ENCODE results near the gene DCUN1D4.

Gene DCUN1D4

GRCh38 chr4:51830156-51830720 lies 12.7 kb upstream of the DCUN1D4 start:
- no peaks in the 10 kb centered on the region for H3K9me3 ChIP-seq (ENCODE audit: control insufficient read depth, insufficient read depth, low read length)
- no peaks in the 10 kb centered on the region for H3K79me2 ChIP-seq (ENCODE audit: control insufficient read depth, low read length)
- H3K36me3 ChIP-seq (ENCODE audit: control insufficient read depth, low read length), result no peaks in the 10 kb centered on the region
- H3K4me3 ChIP-seq (ENCODE audit: low read length), result no peak overlapping the region
- H3F3A ChIP-seq (ENCODE audit: control insufficient read depth, insufficient read depth), result no peaks in the 10 kb centered on the region
- no peaks in the 10 kb centered on the region for H3K4me1 ChIP-seq (ENCODE audit: control insufficient read depth, low read length)
- no peak overlapping the region for H3K27ac ChIP-seq (ENCODE audit: low read depth, low read length)
- H4K20me1 ChIP-seq (ENCODE audit: control insufficient read depth, insufficient read depth, low read depth, low read length), result no peaks in the 10 kb centered on the region
- TF ChIP-seq, protein P1, sequence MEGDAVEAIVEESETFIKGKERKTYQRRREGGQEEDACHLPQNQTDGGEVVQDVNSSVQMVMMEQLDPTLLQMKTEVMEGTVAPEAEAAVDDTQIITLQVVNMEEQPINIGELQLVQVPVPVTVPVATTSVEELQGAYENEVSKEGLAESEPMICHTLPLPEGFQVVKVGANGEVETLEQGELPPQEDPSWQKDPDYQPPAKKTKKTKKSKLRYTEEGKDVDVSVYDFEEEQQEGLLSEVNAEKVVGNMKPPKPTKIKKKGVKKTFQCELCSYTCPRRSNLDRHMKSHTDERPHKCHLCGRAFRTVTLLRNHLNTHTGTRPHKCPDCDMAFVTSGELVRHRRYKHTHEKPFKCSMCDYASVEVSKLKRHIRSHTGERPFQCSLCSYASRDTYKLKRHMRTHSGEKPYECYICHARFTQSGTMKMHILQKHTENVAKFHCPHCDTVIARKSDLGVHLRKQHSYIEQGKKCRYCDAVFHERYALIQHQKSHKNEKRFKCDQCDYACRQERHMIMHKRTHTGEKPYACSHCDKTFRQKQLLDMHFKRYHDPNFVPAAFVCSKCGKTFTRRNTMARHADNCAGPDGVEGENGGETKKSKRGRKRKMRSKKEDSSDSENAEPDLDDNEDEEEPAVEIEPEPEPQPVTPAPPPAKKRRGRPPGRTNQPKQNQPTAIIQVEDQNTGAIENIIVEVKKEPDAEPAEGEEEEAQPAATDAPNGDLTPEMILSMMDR (IDR thresholded peaks at IDR 0.05; ENCODE audit: low read depth, low read length, poor library complexity, severe bottlenecking), result no peak
- TF ChIP-seq EZH2phosphoT487 (IDR thresholded peaks at IDR 0.05; ENCODE audit: borderline replicate concordance, low read length), result no peak
- H3K27me3 ChIP-seq (ENCODE audit: control insufficient read depth, low read length), result no peaks in the 10 kb centered on the region; the same call in 1 of the 2 replicates
- H3K9me2 ChIP-seq (replicated peaks; ENCODE audit: control insufficient read depth, low read length), result no peaks in the 10 kb centered on the region
- H3K4me2 ChIP-seq (ENCODE audit: low read length), result no peak overlapping the region

DNA sequence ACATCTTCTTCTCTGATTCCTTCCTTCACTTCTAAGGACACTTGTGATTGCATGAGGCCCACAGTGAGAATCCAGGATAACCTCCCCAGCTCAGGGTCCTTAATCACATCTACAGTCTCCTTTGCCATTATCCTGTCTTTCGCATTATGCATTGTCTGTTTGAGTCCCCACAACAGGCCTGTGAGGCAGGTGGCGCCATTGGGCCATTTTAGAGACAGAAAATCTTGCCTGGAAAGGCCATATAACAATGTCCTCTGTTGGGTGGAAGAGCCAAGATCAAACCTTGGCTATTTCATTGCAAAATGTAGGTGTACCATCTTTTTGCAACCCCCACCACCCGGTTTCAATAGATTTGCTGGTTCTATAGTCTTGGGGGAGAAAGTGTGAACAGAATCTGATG lies 11.8 kb upstream of the DCUN1D4 start:
- no peaks in the 10 kb centered on the region for H4K20me1 ChIP-seq (ENCODE audit: control insufficient read depth, insufficient read depth, low read depth, low read length)
- H3K9me3 ChIP-seq (ENCODE audit: control insufficient read depth, insufficient read depth, low read length), result no peaks in the 10 kb centered on the region
- H3K9me2 ChIP-seq (replicated peaks; ENCODE audit: control insufficient read depth, low read length), result no peaks in the 10 kb centered on the region
- no peak overlapping the region for H3K27ac ChIP-seq (ENCODE audit: low read depth, low read length)
- H3K36me3 ChIP-seq (ENCODE audit: control insufficient read depth, low read length), result no peaks in the 10 kb centered on the region
- no peaks in the 10 kb centered on the region for H3F3A ChIP-seq (ENCODE audit: control insufficient read depth, insufficient read depth)
- no peaks in the 10 kb centered on the region; the same call in 1 of the 2 replicates for H3K27me3 ChIP-seq (ENCODE audit: control insufficient read depth, low read length)
- no peak overlapping the region for H3K4me2 ChIP-seq (ENCODE audit: low read length)
- TF ChIP-seq EZH2phosphoT487 (IDR thresholded peaks at IDR 0.05; ENCODE audit: borderline replicate concordance, low read length), result no peak
- TF ChIP-seq, protein P1 (IDR thresholded peaks at IDR 0.05; ENCODE audit: low read depth, low read length, poor library complexity, severe bottlenecking), result peak; percentile 83
- no peaks in the 10 kb centered on the region for H3K79me2 ChIP-seq (ENCODE audit: control insufficient read depth, low read length)
- H3K4me1 ChIP-seq (ENCODE audit: control insufficient read depth, low read length), result no peaks in the 10 kb centered on the region
- no peak overlapping the region for H3K4me3 ChIP-seq (ENCODE audit: low read length)

DNA sequence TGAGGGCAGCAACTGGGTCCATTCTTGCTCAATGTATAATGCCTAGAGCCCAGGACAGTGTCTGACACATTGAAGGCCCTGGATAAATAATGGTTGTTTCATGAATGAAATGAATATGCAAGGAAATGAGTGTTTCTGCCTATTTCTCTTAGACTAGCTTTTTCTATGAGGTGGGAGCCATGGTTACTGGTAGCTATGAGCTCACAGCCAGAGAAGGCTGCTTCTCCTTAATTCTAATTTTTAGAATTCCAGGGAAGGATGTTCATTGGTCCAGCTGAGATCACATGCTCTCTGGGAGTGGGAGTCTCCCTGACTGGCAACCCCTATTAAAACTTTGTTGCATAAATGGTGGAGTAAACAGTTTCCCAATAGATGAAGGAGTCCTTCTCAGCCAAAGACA lies 9.7 kb upstream of the DCUN1D4 start:
- Histone ChIP-seq H3K27me3 (ENCODE audit: control insufficient read depth, low read length) (no peaks in the 10 kb centered on the region; the same call in 1 of the 2 replicates), H3K4me2 (ENCODE audit: low read length) (no peak overlapping the region), H3F3A (ENCODE audit: control insufficient read depth, insufficient read depth) (no peaks in the 10 kb centered on the region), H3K79me2 (ENCODE audit: control insufficient read depth, low read length) (no peaks in the 10 kb centered on the region), H3K4me3 (ENCODE audit: low read length) (no peak overlapping the region), H3K4me1 (ENCODE audit: control insufficient read depth, low read length) (no peaks in the 10 kb centered on the region), H3K9me3 (ENCODE audit: control insufficient read depth, insufficient read depth, low read length) (no peaks in the 10 kb centered on the region), H3K27ac (ENCODE audit: low read depth, low read length) (no peak overlapping the region), H3K9me2 (replicated peaks; ENCODE audit: control insufficient read depth, low read length) (no peaks in the 10 kb centered on the region), H4K20me1 (ENCODE audit: control insufficient read depth, insufficient read depth, low read depth, low read length) (no peaks in the 10 kb centered on the region), H3K36me3 (ENCODE audit: control insufficient read depth, low read length) (no peaks in the 10 kb centered on the region)
- no peak for TF ChIP-seq EZH2phosphoT487 (IDR thresholded peaks at IDR 0.05; ENCODE audit: borderline replicate concordance, low read length)
- TF ChIP-seq, protein P1 (IDR thresholded peaks at IDR 0.05; ENCODE audit: low read depth, low read length, poor library complexity, severe bottlenecking), result no peak
